Measurements from ENCODE around the gene SLC4A11.
"Not testable (repeated sequence)": the region's sequence is repeated elsewhere in the genome, so short reads cannot be mapped to it uniquely, and the experiment has no call there.

Gene SLC4A11

DNA sequence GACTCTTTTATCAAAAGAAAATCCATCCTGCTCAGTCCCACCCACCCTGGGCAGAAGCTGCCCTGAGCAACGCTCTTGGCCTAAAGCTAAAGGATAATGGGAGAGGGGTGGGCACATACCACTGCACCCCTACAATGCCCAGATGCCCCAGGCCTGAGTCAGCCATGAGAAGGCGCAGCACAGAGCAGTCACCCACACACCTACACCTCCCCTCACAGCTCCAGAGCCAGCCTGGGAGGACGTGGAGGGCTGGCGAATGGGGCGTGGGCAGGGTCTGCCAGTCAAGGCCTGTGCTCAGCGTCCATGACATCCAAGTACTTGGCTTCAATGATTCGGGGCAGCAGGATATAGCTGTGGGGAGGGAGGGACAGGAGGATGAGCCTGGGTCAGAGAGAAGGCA lies 11.5 kb downstream of the SLC4A11 start:
- no peak for DNase-seq

DNA sequence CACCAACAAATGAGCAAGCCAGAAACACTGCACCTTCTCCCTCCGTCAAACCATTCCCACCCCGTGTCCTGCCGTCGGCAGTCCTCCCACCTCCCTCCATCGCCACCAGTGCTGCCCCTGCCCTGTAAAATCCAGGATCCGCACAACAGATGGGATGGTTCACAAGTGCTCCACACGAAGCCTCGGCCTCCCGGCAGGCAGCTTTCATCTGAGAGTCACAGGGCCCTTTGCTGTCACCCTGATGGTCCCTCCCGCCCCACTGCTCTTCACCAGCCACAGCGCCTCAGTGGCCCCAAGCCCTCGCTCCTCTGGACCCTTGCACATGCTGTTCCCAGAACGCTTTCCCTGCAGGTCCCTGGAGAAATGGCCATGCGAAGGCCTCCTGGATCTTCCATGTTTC lies 12.1 kb downstream of the SLC4A11 start:
- no peak for DNase-seq

DNA sequence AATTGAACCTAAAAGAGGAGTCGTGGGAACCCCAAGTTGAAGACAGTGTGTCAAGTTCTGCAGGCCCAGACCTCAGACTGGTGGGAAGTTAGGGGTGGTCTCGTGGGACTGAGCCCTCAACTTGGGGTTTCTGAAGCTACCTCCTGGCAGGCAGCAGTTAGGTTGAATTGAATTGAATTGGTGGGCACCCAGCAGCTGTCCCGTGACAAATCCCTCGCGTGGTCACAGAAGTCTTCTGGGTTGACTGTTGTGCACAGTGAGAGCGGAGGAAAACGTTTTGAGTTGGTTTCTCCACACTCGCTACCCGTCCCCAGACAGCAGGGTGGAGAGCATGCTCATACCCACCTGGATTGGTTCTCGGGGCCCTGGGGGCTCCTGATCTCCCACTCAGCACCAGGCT lies 12.9 kb downstream of the SLC4A11 start:
- no peak for DNase-seq

DNA sequence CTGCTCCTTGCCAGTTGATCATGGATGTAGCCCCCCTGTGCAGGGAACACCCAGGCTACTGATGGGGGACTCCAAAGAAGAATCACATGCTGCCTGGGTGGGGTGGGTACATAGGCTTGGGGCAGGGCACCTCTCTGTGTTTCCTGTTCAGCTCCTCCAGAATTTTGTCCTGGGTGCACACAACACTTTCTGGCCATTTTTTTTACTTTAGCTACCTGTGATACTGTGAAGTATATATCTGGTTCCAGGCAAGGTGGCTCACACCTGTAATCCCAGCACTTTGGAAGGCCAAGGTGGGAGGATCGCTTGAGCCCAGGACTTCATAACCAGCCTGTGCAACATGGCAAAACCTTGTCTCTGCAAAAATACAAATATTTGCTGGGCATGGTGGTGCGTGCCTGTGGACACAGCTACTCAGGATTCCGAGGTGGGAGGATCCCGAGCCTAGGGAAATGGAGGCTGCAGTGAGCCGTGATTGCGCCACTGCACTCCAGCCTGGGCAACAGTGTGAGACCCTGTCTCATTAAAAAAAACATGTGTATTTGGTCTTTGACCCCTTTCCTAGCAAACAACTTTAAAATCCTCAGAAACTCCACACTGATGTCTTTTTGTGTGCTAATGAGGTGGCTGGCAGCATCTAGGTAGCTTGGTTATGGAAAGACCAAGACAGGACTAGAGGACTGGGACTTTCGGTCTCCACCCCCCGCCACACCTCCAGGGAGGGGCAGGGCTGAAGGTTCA lies 14.1 kb downstream of the SLC4A11 start:
- no peak for DNase-seq

DNA sequence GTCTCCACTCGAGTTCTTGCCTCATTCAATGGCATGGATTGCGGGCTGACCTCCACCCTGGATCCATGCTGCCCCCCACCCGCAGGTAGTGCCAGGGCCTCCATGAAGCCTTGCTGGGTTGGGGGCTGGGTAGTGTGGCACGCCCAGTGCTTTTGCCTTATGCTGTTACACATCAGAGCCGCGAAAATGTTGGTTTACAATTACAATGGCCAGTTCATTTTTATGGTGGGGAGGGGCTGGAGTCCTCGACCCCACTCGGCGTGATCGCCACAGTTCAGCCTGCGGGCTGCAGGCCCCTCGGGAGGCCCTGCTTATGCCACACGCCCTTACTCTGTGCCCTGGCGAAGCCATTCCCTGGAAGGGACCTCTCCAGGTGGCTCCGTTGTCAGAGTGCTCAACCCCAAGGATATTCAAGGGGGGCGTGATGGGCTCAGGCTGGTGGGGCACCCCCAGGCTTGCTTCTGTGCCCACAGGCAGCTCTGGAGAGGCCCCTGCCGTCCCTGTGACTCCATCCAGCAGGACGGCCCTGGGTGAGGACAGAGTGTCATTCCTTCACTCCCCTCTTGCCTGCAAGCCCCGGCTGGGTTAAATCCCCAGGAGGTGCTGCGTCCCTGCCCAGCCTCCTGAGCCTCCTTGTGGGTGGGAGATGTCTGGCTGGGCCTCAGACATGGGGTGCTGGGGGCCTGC lies 14.9 kb downstream of the SLC4A11 start:
- no peak for DNase-seq

DNA sequence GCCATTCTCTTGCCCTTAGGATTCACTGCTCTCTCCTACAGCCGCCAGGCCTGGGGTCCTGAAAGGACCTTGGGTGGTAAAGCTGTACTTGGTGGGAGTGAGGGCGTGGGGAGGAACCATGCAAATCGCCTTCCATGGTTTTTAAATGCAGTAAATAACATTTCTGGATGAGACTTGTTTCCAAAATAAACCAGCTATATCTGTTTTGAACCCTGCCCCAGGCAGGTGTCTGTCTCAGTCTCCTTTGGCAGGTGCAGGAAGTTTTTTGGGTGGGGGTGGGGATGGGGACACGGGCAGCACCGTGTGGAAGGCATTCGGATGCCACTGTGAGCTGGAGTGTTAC lies 15.4 kb downstream of the SLC4A11 start:
- no peak for DNase-seq

DNA sequence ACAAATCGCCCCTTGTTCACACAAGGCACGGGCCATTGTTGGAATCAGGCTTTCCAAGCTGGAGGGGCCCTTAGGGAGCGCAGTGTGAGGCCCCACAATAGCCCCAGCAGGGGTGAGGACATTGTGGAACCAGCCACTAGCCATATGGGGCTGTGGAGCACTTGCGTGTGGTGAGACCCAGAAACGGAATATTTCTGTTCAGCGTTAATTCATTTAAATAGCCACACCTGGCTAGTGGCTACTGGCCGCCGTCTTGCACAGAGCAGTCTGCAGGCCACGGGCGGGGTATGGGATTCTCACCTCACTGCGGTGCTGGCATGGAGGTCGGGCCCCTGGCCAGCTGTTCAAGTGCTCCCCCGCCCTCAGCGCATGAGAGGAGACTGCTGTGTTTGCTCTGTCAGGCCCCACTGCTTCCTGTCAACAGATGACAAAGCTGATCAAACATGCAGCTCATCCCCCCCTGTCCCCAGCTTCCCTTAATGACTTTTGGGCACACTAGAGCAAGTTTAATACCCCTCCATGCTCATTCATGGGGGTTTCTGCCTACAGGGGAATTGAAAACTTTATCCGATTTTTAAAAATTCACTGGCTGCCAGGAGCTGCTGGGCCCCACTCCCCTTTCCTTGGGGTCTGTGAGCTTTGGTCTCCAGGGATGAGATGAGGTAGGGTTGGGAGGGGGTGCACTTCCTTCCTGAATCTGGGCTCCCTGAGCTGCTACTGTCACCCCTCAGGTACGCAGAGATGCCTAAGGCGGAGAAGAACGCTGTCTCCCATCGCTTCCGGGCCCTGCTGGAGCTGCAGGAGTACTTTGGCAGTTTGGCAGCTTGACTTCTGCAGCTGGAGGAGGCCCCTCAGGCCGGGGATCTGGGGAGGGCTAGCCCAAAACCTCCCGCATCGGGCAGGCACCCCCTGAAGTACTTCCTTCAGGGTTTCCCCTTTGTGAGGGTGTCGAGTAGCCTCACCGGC lies 16.1 kb downstream of the SLC4A11 start:
- DNase-seq = peak; percentile 65

DNA sequence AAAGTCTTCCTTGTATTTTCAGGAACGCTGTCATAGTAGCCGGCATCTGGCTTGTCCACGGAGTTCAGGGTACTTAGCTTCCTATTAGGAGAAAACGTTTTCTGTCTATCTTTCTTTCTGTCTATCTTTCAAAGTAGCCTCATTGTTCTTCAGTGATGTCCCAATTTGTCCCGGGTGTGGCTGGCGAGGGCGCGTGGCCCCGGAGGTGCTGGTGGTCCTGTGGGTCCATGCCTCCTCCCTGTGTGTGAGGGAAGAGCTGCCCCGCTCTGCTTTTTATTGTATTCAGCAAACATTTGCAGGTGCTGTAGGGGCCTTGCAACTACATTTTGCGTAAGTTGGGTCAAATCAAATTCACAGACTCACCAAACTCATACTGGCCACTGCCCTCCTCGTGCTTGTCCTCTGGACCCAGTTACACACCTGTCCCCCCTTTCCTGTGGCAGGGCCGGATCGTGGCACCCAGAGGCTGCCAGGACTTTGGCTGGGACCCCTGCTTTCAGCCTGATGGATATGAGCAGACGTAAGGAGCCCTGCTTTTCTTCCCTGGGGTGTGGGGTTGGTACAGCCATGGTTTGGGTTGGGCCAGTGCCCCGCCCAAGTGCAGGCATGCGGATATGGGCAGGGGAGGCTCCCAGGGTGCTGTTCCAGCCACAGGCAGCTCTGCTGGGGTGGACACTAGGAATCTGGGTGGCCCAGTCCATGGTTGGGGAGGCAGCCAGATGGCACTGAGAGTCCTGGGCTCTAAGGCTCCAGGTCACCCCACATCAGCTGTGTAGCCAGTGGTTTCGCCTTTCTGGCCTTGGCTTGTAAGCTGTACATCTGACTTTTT lies 17.4 kb downstream of the SLC4A11 start:
- DNase-seq = no peak

DNA sequence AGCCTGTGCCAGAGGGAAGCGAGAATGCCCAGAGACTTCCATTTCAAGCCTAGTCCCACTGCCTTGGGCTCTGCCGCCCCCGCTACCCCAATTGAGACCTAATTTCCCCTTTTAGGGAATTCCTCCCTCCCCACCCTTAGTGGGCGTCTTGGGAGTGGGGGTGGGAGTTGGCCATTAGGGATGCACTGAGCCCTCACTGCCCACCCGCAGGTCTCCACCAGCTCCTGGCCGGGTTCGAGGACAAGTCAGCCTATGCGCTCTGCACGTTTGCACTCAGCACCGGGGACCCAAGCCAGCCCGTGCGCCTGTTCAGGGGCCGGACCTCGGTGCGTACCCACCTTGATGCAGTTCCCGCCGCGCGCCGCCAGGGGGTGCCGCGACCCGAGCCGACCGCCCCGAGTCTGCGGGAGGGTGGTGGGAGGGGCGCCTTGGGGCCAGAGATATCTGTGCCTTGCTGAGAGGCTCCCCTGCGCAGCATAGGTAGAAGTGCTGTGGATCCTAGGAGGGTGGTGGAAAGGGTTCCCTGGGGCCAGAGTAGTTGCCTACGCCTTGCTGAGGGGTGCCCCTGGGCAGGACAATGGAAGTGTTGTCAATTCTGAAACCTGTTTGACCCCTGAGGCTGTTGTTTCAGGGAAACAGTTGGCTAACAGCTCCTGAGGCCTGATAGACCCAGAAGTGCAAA lies 20.5 kb downstream of the SLC4A11 start:
- peak; percentile 75 for DNase-seq

DNA sequence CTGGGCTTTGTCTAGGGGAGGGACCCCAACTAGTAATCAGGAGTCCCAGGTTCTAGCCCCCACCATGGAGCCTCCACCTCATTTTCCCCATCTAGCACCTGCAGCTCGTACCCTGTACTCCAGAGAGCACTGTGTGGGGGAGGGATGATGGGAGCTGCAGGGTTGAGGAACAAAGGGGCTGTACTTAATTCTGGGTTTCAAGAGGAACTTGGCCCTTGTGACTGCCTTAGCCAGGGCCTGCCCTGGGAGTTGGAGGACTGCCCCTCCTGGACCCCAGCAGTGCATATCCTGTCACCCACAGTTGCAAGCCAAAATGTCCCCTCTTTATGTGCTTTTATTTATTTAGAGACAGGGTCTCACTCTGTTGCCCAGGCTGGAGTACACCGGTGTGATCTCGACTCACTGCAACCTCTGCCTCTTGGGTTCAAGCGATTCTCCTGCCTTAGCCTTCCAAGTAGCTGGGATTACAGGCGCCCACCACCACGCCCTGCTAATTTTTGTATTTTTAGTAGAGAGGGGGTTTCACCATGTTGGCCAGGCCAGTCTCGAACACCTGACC lies 23.6 kb downstream of the SLC4A11 start:
- DNase-seq = not testable (repeated sequence)

DNA sequence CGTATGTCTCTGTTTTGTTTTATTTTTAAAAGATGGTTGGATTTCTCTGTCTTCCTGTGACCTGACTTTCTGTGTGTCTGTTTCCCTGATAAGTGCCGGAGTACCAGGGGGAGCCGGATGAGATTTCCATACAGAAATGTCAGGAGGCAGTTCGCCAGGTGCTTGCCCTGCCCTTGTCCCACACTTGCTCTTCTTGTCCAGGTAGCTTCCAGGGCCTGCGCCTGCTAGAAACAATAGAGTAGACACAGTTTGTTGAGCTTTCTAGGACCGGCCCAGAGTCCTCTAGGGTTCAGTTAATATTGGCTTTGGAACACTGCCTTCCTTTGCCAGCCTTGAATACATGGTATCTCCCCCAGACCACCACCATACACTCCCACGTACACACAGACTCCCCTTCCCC lies 25.8 kb downstream of the SLC4A11 start:
- no peak for DNase-seq

DNA sequence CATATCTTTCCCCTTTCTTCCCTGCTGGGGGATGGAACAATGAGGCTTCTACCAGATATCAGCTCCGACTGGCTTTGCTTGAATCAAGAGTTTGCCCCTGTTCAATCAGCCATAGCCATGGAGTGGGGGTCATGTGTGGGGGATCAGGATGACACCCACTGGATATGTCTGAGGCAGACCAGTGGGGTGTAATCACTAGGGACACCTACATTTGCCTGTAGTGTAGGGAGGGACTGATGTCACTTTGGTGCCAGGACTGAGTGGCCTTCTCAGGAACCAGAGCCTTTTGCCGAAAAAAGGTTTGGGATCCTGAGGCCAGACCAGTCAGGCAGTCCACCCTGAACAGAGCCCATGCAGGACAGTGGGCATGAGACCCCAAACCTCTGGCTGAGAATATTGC lies 28.6 kb downstream of the SLC4A11 start:
- DNase-seq = no peak

DNA sequence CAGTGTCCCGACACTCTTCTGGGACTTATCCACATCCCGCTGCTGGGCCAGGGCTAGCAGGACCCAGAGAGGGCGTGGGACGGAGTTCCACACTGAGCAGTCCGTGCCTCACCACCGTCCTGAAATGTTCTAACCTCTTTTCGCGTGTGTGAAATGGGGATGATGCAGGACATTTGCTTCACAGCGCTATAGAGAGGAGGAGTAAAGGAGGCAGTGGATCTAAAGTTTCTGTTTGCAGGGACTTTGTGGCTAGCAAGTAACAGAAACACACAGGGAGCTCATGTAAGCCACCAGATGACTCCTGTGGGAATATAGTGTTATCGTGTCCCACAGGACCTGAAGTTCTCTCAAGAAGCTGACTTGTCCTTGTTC lies 29.1 kb downstream of the SLC4A11 start:
- no peak for DNase-seq

DNA sequence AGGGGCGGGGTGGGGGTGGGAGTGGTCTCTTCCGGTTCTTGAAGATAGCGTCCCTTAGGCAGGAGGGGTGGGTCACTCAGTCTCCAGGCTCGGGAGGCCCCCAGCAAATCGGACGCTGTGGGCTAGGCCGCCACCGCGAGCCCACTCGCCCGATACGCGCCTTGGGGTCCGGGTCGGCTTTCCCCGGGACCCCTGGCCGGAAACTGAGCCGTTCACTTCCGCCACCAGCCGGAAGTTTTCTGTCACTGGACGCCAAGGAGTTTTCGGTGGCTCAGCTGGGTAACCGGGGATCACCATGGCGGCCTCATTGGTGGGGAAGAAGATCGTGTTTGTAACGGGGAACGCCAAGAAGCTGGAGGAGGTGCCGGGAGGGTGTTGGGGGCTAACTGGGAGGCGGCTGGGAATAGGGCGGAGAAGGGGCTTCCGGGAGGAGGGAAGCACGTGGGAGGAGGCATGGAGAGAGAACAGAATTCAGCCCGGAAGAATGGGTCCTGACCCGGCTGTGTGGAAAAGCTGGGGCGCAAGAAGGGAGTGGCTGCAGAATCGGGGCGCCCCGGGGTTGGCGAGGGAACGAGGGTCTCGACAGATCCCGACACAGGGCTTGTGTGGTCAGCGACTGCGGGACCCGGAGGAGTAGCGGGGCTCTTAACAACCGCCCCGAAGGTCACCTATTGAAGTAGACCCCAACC lies 29.6 kb downstream of the SLC4A11 start, which contains the start of gene ITPA:
ITPA (plus strand) TSS at position 242 of the 689 bp plus-strand sequence; CDS start at position 296, 54 bp downstream.
- DNase-seq = peak; percentile 68

DNA sequence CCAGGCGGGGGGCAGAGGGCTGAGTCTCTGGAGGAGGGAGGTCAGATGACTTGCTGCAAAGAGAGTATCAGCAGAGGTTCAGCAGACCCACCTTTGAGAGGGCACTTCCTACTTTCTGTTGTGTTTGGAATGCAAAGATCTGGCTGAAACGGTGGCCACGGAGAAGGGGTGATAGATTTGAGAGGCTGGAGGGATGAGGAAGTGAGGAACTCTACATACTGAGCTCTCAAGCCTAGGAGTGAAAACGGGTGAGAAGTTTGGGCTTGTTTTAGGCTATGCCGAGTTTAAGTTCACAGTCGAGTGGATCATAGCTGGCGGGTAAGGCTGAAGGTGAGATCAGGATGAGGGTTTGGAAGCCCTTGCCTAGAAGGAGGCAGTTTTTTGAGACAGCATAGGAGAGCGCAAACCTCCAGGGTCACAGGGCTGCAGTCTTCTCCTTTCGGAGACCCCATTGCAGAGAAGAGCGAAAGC lies 30.2 kb downstream of the SLC4A11 start:
- no peak for DNase-seq

DNA sequence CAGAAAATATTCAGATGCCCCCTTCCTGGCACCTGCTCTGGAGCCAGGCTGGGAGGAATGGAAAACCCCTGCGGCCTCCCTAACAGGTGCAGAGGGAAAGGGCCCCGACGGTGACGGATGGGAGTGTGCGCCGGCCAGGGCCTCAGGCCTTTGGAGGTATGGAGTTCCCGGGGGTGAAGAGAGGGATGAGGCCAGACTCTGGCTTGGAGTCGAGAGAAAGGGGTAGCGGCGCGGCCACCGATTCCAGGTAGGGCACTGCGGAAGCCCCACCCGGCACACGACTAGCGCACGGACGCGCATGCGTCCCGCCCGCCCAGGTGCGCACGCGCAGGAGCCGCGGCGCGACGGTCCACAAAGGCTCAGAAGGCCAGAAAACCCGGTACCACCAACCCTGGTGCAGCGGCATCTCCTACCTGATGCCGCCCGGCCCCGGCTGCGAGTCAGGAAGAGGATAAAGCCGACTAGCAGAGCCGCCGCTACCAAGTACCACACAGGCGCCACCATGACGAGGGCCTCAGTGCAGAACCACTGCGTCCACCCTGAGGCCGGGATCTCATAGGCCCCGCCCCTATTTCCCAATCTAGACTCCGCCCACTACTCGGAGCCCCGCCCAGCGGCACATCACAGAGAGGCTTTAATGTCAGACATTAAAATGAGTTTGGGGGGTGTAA lies 34.7 kb downstream of the SLC4A11 start, which contains the start of gene DDRGK1:
DDRGK1 (minus strand) TSS at position 559 of the 671 bp plus-strand sequence; CDS start at position 504, 55 bp downstream.
- DNase-seq = peak; percentile 92

DNA sequence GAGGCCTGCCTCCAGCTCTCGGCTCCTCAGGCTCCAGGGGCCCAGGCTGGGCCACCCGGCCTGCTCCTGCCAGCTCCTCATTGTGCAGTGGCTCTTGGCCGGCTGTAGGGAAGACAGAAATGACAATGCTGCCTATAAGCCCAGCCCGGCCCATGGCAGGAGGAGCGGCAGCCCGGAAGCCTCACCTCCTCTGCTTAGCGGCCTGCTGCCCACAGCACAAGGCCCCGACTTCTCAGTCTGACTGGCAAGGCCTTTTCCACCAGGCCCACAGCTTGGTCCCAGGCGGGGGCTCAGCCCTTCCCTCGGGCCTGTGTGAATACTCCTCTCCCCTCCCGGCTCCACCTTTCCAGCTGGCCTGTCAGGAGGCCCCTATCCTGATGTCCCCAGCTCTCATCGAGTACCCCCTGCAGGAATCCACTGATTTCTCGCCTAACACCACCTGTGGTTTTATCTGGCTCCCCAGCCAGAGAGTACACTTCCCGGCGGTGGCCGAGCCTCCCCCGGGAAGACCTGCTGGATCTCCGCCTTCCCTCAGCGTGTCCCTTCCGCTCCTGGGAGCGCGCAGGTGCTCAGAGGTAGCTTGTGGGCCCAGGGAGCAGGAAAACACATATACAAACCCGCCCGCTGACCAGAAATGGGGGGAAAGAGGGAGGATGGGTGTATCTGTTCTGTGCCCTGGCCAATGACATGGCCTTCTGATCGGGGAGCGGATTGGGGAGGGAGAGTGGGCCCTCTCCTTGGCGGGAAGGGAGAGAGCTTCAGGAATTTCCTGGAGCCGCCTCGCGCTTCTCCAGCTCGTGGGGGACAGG lies 35.5 kb downstream of the SLC4A11 start:
- peak; percentile 35 for DNase-seq

DNA sequence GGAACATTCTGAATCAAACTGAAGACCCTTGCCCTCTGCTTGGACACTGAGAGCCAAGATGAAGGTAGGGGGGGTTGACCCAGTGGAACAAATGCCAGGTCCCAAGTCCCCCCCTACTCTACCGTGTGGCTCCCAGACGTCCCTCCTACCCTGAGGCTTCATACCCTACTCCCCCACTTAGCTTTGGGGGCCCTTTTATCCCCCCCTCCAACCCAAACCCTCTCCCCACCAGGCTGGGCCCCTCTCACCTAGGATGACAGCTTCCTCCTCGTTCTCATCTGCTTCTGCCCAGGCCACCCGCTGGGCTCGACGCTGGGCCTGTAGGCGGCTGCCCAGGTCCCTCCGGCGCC lies 36.0 kb downstream of the SLC4A11 start:
- no peak for DNase-seq
